Activated CD4-positive, alpha-beta T cell treated with anti-CD3 and anti-CD28 coated beads, Interleukin-2, amount 10 ng/mL, durations not matched to agents 24 days and 14 days (primary cell): ENCODE results near the gene RFC4. TPM values are rescaled to one million over a fixed set of nuclear protein-coding genes. Genes with fewer than 3 reads are reported as not detected.

Experiments
- total RNA-seq: library from RNA; stranded (reverse); gene quantifications from 2 replicates; pipeline ENCODE4 v1.2.3, GENCODE V29; 2022

Gene RFC4
- total RNA-seq, 1 donor from 2014 or later: 119 TPM

Other genes starting within 250 kb of the RFC4 start
- 20.9 and 21.4 TPM in 2 replicates for gene TBCCD1, start 239.1 kb downstream of the RFC4 start, total RNA-seq
- 74.0 and 77.7 TPM in 2 replicates for gene DNAJB11, start 235.8 kb downstream of the RFC4 start, total RNA-seq
- gene AHSG, start 193.4 kb downstream of the RFC4 start, total RNA-seq: not detected in 2 replicates
- gene FETUB, start 166.1 kb downstream of the RFC4 start, total RNA-seq: not detected in 2 replicates
- not detected in 2 replicates for gene HRG, start 140.5 kb downstream of the RFC4 start, total RNA-seq
- not detected in 2 replicates for gene KNG1, start 89.1 kb downstream of the RFC4 start, total RNA-seq
- gene EIF4A2, start 22.9 kb downstream of the RFC4 start, total RNA-seq: 502 and 507 TPM in 2 replicates
- gene ADIPOQ, start 36.2 kb upstream of the RFC4 start, total RNA-seq: not detected in 2 replicates
- 128 and 132 TPM in 2 replicates for gene ST6GAL1, start 124.0 kb upstream of the RFC4 start, total RNA-seq